Neural crest cell (in vitro differentiated cells): ENCODE measurements around the gene TMED7. TPM values are rescaled to one million over a fixed set of nuclear protein-coding genes. Genes with fewer than 3 reads are reported as not detected.

Experiments used
- DNase-seq: peaks from one replicate; pipeline ENCODE4 v3.0.0; 2021; ENCODE audit warnings: low read depth, mixed read lengths, low spot score
- H3K27ac Mint-ChIP-seq: one replicate; pipeline ENCODE4 v1.8.0; 2021; ENCODE audit warnings: mild to moderate bottlenecking, mixed read lengths; ENCODE audit not compliant: unreplicated experiment
- H3K27me3 Mint-ChIP-seq: 2 replicates; pipeline ENCODE4 v1.8.0; 2021; ENCODE audit warnings: low read depth, mild to moderate bottlenecking, mixed read lengths
- H3K36me3 Mint-ChIP-seq: 2 replicates; pipeline ENCODE4 v1.8.0; 2021; ENCODE audit warnings: low read depth, mild to moderate bottlenecking, mixed read lengths
- H3K4me1 Mint-ChIP-seq: 2 replicates; pipeline ENCODE4 v1.8.0; 2021; ENCODE audit warnings: mixed read lengths
- H3K4me3 Mint-ChIP-seq: one replicate; pipeline ENCODE4 v1.8.0; 2021; ENCODE audit warnings: mild to moderate bottlenecking, mixed read lengths
- H3K9me3 Mint-ChIP-seq: 2 replicates; pipeline ENCODE4 v1.8.0; 2021; ENCODE audit warnings: mixed read lengths
- total RNA-seq: library from RNA; stranded (reverse); gene quantifications from 2 replicates; pipeline ENCODE4 v1.2.1, GENCODE V29; 2021
- TF ChIP-seq, protein P1 (sequence below): fragments of 200-600 bp; sonication (generic); conservative IDR thresholded peaks from 2 replicates; pipeline ENCODE4 v1.5.0; 2021; ENCODE audit warnings: antibody characterized with exemption, mild to moderate bottlenecking

The TMED7 gene
- total RNA-seq, 1 donor from 2014 or later = 56.5 TPM

DNA sequence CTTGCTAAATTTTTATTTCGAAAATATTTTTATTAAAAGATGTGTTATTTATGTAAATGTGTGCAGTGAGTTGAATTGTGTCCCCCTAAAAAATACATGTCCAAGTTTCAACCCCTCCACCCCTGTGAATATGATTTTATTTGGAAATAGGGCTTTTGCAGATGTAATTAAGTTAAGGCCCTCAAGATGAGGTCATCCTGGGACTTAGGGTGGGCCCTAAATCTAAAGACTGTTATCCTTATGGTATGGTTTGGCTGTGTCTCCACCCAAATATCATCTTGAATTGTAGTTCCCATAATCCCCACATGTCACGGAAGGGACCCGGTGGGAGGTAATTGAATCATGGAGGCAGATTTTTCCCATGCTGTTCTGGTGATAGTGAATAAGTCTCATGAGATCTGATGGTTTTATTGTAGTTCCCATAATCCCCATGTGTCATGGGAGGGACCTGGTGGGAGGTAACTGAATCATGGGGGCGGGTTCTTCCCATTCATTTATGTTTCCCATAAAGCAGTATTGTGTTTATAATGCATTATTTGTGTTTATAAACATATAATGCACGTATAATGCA is 1.5 kb upstream of the TMED7 start:
- H3K36me3 Mint-ChIP-seq = peaks cover under 1% of the 10 kb centered on the region
- no peak overlapping the region for H3K27ac Mint-ChIP-seq
- peak overlapping the region; percentile 63 for H3K4me3 Mint-ChIP-seq
- TF ChIP-seq, protein P1, sequence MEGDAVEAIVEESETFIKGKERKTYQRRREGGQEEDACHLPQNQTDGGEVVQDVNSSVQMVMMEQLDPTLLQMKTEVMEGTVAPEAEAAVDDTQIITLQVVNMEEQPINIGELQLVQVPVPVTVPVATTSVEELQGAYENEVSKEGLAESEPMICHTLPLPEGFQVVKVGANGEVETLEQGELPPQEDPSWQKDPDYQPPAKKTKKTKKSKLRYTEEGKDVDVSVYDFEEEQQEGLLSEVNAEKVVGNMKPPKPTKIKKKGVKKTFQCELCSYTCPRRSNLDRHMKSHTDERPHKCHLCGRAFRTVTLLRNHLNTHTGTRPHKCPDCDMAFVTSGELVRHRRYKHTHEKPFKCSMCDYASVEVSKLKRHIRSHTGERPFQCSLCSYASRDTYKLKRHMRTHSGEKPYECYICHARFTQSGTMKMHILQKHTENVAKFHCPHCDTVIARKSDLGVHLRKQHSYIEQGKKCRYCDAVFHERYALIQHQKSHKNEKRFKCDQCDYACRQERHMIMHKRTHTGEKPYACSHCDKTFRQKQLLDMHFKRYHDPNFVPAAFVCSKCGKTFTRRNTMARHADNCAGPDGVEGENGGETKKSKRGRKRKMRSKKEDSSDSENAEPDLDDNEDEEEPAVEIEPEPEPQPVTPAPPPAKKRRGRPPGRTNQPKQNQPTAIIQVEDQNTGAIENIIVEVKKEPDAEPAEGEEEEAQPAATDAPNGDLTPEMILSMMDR = no peak
- peaks cover 12% of the 10 kb centered on the region for H3K4me1 Mint-ChIP-seq
- no peaks in the 10 kb centered on the region for H3K27me3 Mint-ChIP-seq
- no peak for DNase-seq
- no peaks in the 10 kb centered on the region for H3K9me3 Mint-ChIP-seq

DNA sequence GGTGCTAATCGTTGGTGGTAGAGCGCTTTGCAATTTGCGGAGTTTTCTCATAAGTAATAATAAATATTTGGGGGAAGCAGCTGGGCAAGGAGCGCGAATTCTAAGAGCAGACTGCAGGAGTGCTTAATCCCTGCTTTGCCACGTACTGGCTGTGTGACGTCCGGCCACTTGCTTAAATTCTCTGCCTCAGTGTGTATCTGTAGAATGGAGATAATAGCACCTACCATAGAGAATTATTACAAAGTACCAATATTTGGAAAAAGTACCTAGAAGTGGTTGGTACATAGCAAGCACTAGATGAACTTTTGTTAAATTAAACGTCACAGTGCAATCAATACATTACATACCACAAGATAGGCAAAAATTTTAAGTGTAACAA is 598 bp upstream of the TMED7 start:
- TF ChIP-seq, protein P1 = peak; percentile 4
- H3K9me3 Mint-ChIP-seq = no peaks in the 10 kb centered on the region
- peaks cover 4% of the 10 kb centered on the region for H3K36me3 Mint-ChIP-seq
- H3K27me3 Mint-ChIP-seq = no peaks in the 10 kb centered on the region
- no peak overlapping the region for H3K4me3 Mint-ChIP-seq
- H3K4me1 Mint-ChIP-seq = peaks cover 19% of the 10 kb centered on the region
- H3K27ac Mint-ChIP-seq = peak overlapping the region; percentile 97
- DNase-seq = no peak

DNA sequence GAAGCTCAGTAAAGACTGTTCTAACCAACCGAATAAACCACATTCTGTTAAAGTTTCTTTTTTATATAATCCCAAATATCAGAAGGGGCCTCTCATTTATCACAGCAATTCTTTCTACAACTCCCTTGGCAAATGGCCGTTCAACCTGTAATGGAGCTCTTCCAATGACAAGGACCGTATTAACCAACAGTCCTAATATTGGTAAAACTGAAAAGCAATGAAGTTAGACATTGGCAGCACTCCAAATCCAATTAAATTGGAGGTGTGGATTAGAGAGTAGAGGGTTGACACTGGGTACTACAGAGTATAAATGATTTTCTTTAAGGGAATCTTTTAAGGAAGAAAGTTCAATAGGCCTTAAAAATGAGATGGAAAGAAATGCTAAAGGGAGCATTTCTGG is 842 bp downstream of the TMED7 start:
- TF ChIP-seq, protein P1 = no peak
- H3K36me3 Mint-ChIP-seq = peaks cover 4% of the 10 kb centered on the region
- H3K4me1 Mint-ChIP-seq = peaks cover 21% of the 10 kb centered on the region
- H3K9me3 Mint-ChIP-seq = no peaks in the 10 kb centered on the region
- H3K27ac Mint-ChIP-seq = no peak overlapping the region
- H3K27me3 Mint-ChIP-seq = no peaks in the 10 kb centered on the region
- no peak overlapping the region for H3K4me3 Mint-ChIP-seq
- DNase-seq = no peak

DNA sequence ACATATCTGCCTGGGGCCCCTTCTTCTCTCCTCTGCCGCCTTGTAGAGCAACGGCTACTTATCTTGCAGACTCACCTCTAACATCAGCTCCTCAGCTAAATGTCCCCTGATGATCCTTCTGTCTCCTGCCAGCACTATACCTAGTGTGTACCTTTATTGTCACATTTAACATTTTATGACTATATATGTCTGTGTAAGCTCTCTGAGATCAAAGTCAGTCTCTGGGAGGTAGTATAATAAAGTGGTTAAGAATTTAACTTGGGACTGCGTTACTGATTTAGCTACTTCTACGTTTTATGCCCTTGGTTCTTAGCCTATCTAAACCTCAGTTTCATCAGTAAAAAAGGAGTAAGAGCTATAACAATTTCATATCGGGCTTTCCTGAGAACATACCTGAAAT is 2.2 kb downstream of the TMED7 start:
- H3K36me3 Mint-ChIP-seq = peaks cover 7% of the 10 kb centered on the region
- no peak overlapping the region for H3K27ac Mint-ChIP-seq
- no peaks in the 10 kb centered on the region for H3K27me3 Mint-ChIP-seq
- no peak for DNase-seq
- H3K4me1 Mint-ChIP-seq = peaks cover 21% of the 10 kb centered on the region
- TF ChIP-seq, protein P1 = no peak
- H3K9me3 Mint-ChIP-seq = no peaks in the 10 kb centered on the region
- H3K4me3 Mint-ChIP-seq = no peak overlapping the region

DNA sequence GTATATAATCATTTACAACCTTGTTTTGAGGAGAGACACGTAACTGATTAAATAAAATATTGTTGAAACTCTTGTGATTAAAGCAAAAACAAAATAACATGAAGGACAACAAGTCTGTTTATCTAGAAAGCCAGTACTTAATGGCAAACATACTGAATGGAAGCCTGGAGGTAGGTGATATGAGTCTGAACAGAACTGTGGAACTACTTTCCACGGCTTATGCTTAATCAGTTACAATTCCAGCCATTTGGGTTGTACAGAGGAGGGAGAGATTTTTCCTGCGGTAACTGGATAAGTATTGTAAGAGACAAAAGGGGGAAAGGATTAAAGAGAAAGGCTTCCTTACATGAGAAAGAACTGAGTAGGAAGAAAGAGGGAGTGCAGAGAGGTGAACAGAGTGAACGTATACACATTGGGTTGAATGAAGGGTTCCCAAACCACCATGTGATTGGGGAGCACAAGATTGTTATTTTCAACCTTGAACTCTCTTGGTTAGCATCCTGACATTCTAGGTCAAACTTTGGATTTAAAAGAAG is 4.4 kb downstream of the TMED7 start:
- no peak overlapping the region for H3K27ac Mint-ChIP-seq
- peak overlapping the region; percentile 24 for H3K4me3 Mint-ChIP-seq
- no peaks in the 10 kb centered on the region for H3K9me3 Mint-ChIP-seq

More for the DNA sequence above, 4.4 kb downstream of the TMED7 start:
- Mint-ChIP-seq H3K36me3 (peaks cover 11% of the 10 kb centered on the region), H3K27me3 (no peaks in the 10 kb centered on the region), H3K4me1 (peaks cover 19% of the 10 kb centered on the region)
- TF ChIP-seq, protein P1 = no peak
- DNase-seq = no peak
